Erythroblast (primary cell): ENCODE data around the gene DPH2.

ENCODE experiments used
- GATA1 ChIP-seq: IDR thresholded peaks from 2 replicates; pipeline ENCODE4 v1.6.1; 2011; ENCODE audit warnings: low read depth, mild to moderate bottlenecking, control low read depth, low read length, moderate library complexity
- POLR2A ChIP-seq: IDR thresholded peaks from 2 replicates; pipeline ENCODE4 v1.6.1; 2011; ENCODE audit warnings: mild to moderate bottlenecking, low read length

DNA sequence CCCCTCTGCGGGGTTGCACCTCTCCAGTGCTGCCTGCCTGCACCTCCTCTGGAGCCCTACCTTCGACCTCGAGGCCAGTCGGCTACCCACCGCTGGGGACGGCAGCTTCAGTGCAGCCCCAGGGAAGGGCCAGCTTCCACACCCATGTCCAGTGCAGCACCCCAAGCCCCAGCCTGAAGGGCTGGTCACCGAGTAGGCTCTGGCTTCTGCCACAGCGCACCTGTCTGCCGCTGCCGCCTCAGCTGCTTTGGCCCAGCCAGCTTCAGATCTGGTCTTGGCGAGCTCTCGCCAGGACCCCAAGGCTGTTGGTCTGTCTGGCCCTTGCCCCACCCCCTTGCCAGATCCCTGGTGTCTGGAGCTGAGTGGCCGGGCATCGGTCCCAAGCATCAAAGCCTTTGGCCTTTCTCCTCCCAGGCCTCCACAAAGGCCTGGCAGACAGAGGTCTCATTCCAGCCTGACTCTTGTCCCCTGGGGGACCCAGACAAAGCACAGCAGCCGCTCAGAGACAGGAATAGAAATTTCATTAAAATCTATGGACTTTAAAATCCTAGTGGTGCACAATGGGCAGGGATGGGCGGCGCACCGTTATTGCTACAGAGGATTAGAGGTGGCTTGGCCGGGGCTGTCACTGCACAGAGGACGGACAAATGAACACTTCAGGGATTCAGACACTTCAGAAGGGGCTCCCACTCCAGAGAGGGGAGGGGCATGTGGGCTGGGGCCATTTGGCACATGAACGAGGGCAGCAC is 26.3 kb downstream of the DPH2 start:
- TF ChIP-seq POLR2A, result no peak
- TF ChIP-seq GATA1, result no peak
